Measurements from ENCODE around the gene SPG11. TPM values are rescaled to one million over a fixed set of nuclear protein-coding genes. Genes with fewer than 3 reads are reported as not detected.

Gene SPG11
- total and polyA plus RNA-seq, 2 of the 13 experiments (the other 11 are each of a cell fraction or from before 2014, with no cell fraction given), result 31.5 to 40.7 TPM

GRCh38 chr15:44711096-44711742 lies 47.8 kb upstream of the SPG11 start, which contains the start of the genes B2M and PATL2 (continued):
- TF ChIP-seq ZIK1 (CRISPR knock-in tag; IDR thresholded peaks at IDR 0.05; ENCODE audit: borderline replicate concordance, low read depth) (no peak), ZNF800 (CRISPR knock-in tag; IDR thresholded peaks at IDR 0.05) (peak; percentile 81; the same call in 1 of the 2 replicates), HOXA9 (CRISPR knock-in tag; IDR thresholded peaks at IDR 0.05; ENCODE audit: borderline replicate concordance) (no peak), TGIF2 (CRISPR knock-in tag; IDR thresholded peaks at IDR 0.05) (peak; percentile 71; the same call in 1 of the 2 replicates), ZNF549 (CRISPR knock-in tag; IDR thresholded peaks at IDR 0.05) (no peak), CENPT (CRISPR knock-in tag; IDR thresholded peaks at IDR 0.05; ENCODE audit: low read depth) (peak; percentile 74; the same call in 1 of the 2 replicates), ZNF792 (CRISPR knock-in tag; IDR thresholded peaks at IDR 0.05) (peak; percentile 34; the same call in 1 of the 2 replicates), NCOA1 (CRISPR knock-in tag; IDR thresholded peaks at IDR 0.05) (no peak), GATAD1 (CRISPR knock-in tag; IDR thresholded peaks at IDR 0.05) (0 out of 2 replicates have a peak, but pooled peaks have one; percentile 41), REPIN1 (CRISPR knock-in tag; IDR thresholded peaks at IDR 0.05; ENCODE audit: borderline replicate concordance, low read depth) (peak; percentile 81), NFYC (CRISPR knock-in tag; IDR thresholded peaks at IDR 0.05) (peak; percentile 94), MLX (CRISPR knock-in tag; IDR thresholded peaks at IDR 0.05) (0 out of 2 replicates have a peak, but pooled peaks have one; percentile 30), FOXC1 (CRISPR knock-in tag; IDR thresholded peaks at IDR 0.05; ENCODE audit: borderline replicate concordance) (peak; percentile 53; the same call in 1 of the 2 replicates), KDM2A (CRISPR knock-in tag; IDR thresholded peaks at IDR 0.05; ENCODE audit: borderline replicate concordance, low read depth) (peak; percentile 79), ZNF576 (CRISPR knock-in tag; IDR thresholded peaks at IDR 0.05) (no peak), EED (CRISPR knock-in tag; IDR thresholded peaks at IDR 0.05) (peak; percentile 66; the same call in 1 of the 2 replicates), CEBPG (CRISPR knock-in tag; IDR thresholded peaks at IDR 0.05) (no peak), NR2C2 (CRISPR knock-in tag; IDR thresholded peaks at IDR 0.05; ENCODE audit: borderline replicate concordance) (0 out of 2 replicates have a peak, but pooled peaks have one; percentile 6), MTF1 (CRISPR knock-in tag; IDR thresholded peaks at IDR 0.05) (no peak), GATA4 (IDR thresholded peaks at IDR 0.05; ENCODE audit: borderline replicate concordance, low read depth) (peak; percentile 76; the same call in 1 of the 2 replicates), ARNT2 (CRISPR knock-in tag; IDR thresholded peaks at IDR 0.05; ENCODE audit: low read depth) (0 out of 2 replicates have a peak, but pooled peaks have one; percentile 10), TAF1 (CRISPR knock-in tag; IDR thresholded peaks at IDR 0.05) (peak; percentile 92), ZNF737 (CRISPR knock-in tag; IDR thresholded peaks at IDR 0.05; ENCODE audit: borderline replicate concordance) (0 out of 2 replicates have a peak, but pooled peaks have one; percentile 45)
- TF ChIP-seq, protein P1, sequence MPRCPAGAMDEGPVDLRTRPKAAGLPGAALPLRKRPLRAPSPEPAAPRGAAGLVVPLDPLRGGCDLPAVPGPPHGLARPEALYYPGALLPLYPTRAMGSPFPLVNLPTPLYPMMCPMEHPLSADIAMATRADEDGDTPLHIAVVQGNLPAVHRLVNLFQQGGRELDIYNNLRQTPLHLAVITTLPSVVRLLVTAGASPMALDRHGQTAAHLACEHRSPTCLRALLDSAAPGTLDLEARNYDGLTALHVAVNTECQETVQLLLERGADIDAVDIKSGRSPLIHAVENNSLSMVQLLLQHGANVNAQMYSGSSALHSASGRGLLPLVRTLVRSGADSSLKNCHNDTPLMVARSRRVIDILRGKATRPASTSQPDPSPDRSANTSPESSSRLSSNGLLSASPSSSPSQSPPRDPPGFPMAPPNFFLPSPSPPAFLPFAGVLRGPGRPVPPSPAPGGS (CRISPR knock-in tag; IDR thresholded peaks at IDR 0.05), result no peak
- TF ChIP-seq, protein P2, sequence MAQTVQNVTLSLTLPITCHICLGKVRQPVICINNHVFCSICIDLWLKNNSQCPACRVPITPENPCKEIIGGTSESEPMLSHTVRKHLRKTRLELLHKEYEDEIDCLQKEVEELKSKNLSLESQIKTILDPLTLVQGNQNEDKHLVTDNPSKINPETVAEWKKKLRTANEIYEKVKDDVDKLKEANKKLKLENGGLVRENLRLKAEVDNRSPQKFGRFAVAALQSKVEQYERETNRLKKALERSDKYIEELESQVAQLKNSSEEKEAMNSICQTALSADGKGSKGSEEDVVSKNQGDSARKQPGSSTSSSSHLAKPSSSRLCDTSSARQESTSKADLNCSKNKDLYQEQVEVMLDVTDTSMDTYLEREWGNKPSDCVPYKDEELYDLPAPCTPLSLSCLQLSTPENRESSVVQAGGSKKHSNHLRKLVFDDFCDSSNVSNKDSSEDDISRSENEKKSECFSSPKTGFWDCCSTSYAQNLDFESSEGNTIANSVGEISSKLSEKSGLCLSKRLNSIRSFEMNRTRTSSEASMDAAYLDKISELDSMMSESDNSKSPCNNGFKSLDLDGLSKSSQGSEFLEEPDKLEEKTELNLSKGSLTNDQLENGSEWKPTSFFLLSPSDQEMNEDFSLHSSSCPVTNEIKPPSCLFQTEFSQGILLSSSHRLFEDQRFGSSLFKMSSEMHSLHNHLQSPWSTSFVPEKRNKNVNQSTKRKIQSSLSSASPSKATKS (CRISPR knock-in tag; IDR thresholded peaks at IDR 0.05), result 0 out of 2 replicates have a peak, but pooled peaks have one; percentile 39
